Inferior parietal cortex (tissue), 1 donor: ENCODE measurements around the gene PEX6.

Experiments
- DNase-seq: peaks from one replicate; pipeline ENCODE4 v3.0.0-alpha.2; 2016; ENCODE audit errors: extremely low spot score

The PEX6 gene

DNA sequence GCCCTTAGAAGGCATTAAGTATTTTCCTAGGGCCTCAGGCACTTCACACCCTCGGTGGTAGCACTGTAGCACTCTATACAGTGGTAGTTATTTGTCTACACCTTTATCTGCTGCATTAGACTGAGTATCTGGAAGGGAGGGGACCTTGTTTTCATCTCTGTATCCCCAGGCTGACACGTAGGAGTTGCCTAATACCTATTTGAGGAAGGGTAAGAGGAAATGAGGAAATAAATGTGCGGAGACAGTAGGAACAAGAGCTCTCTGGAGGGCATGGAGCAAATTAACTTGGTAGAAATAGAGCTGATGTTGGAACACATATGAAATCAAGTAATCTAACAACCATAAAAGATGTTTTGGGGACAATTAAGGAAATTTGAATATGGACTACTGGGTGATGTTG lies 45.8 kb downstream of the PEX6 start:
- DNase-seq, result no peak

DNA sequence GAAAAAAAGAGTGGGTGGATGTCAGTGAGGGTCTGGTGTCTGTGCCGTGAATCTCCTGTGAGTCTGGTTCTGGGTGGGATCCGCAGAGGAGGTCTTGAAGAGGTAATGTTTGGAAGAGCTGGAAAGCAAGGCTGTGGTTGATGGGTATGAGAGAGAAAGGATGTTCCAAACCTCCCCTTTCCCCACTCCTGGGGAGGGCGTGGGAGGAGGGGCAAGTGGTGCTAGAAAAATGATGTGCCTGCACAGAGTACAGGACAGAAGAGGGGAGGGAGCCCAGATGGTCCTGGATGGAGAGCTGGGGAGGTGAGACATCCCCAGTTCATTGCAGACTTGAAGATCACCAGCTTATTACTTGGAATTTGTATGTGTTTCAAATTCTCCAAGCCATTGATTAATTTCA lies 46.6 kb downstream of the PEX6 start:
- DNase-seq, result no peak

DNA sequence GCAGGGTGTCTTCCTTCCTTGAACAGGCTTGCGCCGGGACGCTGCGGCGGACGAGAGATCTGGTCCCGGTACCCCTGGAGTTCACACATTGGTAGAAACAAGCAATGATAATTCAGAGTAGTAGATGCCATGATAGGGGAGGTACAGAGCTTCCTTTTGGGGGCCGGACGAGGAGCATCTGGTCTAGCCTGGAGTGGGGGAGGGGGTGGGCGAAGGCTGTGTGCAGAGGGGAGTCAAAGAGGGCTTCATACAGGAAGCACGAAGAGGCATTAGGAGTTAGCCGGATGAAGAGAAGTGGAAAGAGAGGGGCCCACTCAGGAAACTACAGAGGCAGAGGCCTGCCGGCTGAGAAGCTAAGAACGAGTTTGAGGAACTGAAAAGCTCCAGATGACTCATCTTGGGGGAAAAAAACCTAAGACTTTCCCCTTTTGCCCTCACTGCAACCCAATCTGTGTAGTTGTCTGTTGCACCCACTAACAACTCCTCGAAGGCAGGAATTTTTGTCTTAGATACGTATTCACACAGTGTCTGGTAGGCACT lies 49.1 kb downstream of the PEX6 start:
- peak; percentile 37 for DNase-seq

DNA sequence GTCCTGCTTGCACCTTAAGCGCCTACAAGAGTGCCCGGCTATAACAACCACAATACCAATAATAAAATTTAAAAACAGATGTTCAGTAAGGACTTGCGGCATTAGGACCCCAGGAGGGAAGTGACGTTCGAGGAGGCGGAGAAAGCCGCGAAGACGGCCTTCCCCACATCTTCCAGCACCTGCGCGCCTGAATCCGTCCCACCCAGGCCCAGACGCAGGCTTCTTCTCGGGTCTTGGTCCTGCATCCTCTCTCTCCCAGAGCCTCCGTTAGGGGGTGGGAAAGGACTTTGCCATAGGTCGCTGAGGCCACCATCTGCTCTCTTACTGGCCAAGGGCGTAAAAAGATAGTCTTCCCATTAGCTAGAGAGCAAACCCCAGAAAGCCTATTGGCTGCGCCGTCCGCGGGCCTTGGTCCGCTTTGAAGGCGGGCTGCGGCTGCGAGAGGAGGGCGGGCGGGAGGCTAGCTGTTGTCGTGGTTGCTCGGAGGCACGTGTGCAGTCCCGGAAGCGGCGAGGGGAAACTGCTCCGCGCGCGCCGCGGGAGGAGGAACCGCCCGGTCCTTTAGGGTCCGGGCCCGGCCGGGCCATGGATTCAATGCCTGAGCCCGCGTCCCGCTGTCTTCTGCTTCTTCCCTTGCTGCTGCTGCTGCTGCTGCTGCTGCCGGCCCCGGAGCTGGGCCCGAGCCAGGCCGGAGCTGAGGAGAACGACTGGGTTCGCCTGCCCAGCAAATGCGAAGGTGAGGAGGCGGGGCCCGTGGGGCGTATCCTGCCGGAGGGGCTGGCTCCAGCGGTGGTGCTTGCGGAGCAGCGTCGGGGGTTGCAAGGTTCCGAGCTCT lies 49.8 kb downstream of the PEX6 start, which contains the start of gene CNPY3:
Gene CNPY3 (plus strand): TSS at position 495 of the 835 bp plus-strand sequence. CDS start 91 bp downstream, at position 586.
- peak; percentile 96 for DNase-seq

DNA sequence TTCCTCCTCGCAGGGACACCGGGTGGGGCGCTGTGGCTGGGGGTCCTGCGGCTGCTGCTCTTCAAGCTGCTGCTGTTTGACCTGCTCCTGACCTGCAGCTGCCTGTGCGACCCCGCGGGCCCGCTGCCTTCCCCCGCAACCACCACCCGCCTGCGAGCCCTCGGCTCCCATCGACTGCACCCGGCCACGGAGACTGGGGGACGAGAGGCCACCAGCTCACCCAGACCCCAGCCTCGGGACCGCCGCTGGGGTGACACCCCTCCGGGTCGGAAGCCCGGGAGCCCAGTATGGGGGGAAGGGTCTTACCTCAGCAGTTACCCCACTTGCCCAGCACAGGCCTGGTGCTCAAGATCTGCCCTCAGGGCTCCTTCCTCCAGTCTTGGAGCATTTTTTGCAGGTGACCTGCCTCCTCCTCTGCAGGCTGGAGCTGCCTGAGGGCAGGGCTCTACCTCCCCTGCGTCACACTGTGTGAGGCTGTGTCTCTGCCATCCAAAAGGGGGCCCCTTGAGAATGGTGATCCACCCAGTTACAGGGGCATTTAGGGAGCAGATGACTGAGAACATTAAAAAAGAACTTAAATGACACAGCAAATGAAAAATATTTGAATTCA lies 53.6 kb downstream of the PEX6 start:
- no peak for DNase-seq

DNA sequence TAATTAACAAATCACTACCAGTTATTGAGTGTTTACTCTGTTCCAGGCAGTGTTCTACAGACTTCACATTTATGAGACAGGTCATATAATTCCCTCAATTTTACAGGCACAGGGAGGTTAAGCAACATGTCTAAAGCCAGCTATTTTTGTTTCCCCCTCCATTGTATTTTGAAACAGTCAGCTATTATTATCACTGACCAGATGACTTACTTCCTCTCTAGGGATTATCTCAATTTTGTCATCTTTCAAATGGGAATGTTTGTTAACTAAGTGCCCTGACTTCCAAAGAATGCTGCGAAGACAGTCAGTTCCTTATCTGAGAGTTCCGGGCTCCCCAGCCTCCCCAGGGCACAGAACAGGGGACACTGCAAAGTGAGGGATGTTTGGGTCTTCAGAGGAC lies 55.3 kb downstream of the PEX6 start:
- DNase-seq, result no peak

DNA sequence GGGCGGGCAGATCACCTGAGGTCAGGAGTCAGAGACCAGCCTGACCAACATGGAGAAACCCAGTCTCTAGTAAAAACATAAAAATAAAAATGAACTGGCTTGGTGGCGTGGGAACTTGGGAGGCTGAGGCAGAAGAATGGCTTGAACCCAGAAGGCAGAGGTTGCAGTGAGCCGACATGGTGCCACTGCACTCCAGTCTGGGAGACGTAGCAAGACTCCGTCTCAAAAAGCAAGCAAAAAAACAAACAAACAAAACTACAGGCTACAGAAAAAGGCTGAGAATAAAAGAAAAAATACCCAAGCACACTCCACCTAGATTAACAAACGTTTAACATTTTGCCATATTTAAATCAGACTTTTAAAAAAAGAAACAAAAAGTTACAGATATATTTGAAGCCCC lies 57.2 kb downstream of the PEX6 start:
- DNase-seq, result no peak

DNA sequence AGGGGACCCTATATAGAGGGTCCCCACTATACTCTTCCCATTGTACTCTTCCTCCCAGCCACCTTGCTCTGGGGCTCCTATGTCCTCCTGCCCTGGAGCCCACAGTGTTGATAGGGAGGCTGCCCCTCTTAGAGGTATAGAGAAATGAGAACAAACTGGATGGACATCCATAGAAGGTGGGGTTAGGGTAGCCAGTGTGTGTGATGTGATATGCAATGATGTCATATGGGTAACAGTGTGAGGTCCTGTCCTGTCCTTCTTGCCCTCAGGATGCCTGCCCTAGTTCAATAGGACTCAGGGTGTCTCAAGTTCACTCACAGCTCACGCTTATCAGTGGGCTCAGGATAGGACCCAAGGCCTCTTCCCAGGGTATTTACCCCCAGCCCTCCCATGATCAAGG lies 62.7 kb downstream of the PEX6 start:
- no peak for DNase-seq

DNA sequence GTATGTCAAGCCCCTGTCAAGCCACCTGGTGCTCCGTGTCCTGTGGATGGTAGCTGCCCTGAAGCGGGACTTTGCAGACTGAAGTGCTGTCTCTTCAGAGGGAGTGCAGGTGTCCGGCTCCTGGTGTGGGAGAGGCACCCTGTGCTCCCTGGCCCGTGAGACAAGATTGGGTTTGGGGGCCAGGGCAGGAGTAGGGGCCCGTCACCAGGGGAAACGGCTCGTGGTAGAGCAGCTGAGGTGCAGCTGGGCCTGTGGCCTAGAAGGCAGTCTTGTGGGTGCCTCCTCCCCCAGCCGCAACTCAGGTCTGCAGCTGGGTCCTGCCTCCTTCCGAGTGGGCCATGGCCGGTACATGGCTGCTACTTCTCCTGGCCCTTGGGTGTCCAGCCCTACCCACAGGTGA lies 63.2 kb downstream of the PEX6 start, which contains the start of gene PTCRA:
Gene PTCRA (plus strand): TSS at position 322 of the 400 bp plus-strand sequence. CDS start 17 bp downstream, at position 339.
- DNase-seq, result no peak

DNA sequence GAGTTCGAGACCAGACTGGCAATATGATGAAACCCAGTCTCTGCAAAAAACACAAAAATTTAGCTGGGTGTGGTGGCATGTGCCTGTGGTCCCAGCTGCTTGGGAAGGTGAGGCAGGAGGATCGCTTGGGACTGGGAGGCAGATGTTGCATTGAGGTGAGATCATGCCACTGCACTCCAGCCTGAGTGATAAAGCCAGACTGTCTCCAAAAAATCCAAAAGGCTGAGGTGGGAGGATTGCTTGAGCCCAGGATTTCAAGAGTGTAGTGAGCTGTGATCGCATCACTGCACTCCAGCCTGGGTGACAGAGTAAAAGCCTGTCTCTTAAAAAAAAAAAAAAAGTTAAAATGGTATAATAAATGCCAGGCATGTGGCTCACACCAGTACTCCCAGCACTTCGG lies 64.4 kb downstream of the PEX6 start:
- DNase-seq, result no peak
